ENCODE data around the gene TMEM204. TPM values are rescaled to one million over a fixed set of nuclear protein-coding genes. Genes with fewer than 3 reads are reported as not detected.

Gene TMEM204
- total RNA-seq, 4 donors from 2014 or later: 7.6 to 26.6 (median 18.8) TPM

- 10% methylated on average over 18 of the region's 89 CpGs for WGBS
- TF ChIP-seq EP300 (IDR thresholded peaks at IDR 0.05): peak; percentile 26
- TF ChIP-seq POLR2A (IDR thresholded peaks at IDR 0.05): no peak
- peak within 1 kb of the TSS; percentile 68 for H3K4me3 ChIP-seq
Measured at GRCh38 chr16:1492923-1493745, 40.3 kb upstream of the TMEM204 start, which contains the start of gene TELO2. Gene TELO2, plus strand, starts transcription at chr16:1493360. Its CDS starts 922 bp downstream, at chr16:1494282.

DNA sequence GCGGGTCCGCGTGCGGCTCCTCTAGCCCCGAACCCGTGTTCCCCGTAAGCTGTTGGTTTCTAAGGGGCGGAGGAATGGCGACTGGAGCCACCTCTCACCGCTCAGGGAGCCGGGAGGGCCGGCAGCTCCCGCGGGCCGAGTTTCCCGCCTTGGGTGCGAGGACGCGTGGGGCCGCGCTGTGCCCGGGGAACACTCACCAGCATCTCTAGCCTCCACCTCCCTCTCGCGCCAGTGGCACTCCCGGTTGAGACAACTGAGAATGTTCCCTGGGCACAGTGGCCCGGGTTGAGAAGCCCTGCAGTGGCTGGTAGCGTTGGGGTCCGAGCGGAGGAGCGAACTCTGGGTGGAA, 39.7 kb upstream of the TMEM204 start:
- TF ChIP-seq POLR2A (IDR thresholded peaks at IDR 0.05) (no peak), EP300 (IDR thresholded peaks at IDR 0.05) (no peak), POLR2AphosphoS5 (IDR thresholded peaks at IDR 0.05) (no peak)
- TF ChIP-seq, protein P1, sequence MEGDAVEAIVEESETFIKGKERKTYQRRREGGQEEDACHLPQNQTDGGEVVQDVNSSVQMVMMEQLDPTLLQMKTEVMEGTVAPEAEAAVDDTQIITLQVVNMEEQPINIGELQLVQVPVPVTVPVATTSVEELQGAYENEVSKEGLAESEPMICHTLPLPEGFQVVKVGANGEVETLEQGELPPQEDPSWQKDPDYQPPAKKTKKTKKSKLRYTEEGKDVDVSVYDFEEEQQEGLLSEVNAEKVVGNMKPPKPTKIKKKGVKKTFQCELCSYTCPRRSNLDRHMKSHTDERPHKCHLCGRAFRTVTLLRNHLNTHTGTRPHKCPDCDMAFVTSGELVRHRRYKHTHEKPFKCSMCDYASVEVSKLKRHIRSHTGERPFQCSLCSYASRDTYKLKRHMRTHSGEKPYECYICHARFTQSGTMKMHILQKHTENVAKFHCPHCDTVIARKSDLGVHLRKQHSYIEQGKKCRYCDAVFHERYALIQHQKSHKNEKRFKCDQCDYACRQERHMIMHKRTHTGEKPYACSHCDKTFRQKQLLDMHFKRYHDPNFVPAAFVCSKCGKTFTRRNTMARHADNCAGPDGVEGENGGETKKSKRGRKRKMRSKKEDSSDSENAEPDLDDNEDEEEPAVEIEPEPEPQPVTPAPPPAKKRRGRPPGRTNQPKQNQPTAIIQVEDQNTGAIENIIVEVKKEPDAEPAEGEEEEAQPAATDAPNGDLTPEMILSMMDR (IDR thresholded peaks at IDR 0.05): no peak
- peak overlapping the region; percentile 68 for H3K4me3 ChIP-seq
- peak overlapping the region; percentile 88 for H3K27ac ChIP-seq
- peaks cover 31% of the 10 kb centered on the region for H3K36me3 ChIP-seq
- H3K4me1 ChIP-seq: peaks cover 25% of the 10 kb centered on the region
- 0% methylated on average over 4 of the region's 30 CpGs for WGBS
- peak in 1 of 2 donors; percentile 78 for DNase-seq (ENCODE audit: low spot score in 2 of 2)
- H3K9me3 ChIP-seq: no peaks in the 10 kb centered on the region
- no peaks in the 10 kb centered on the region for H3K27me3 ChIP-seq

More at GRCh38 chr16:1492923-1493745, 40.3 kb upstream of the TMEM204 start, which contains the start of gene TELO2:
- H3K9me3 ChIP-seq: no peaks in the 10 kb centered on the region
- no peaks in the 10 kb centered on the region for H3K27me3 ChIP-seq
- peaks cover 25% of the 10 kb centered on the region for H3K4me1 ChIP-seq
- peak within 1 kb of the TSS; percentile 88 for H3K27ac ChIP-seq
- H3K36me3 ChIP-seq: peaks cover 28% of the 10 kb centered on the region
- DNase-seq (ENCODE audit: low spot score in 2 of 2): peak; percentile 83 to 90

GRCh38 chr16:1494129-1494640, 39.3 kb upstream of the TMEM204 start:
- TF ChIP-seq, protein P1 (IDR thresholded peaks at IDR 0.05): peak; percentile 3 to 37
- TF ChIP-seq POLR2AphosphoS5 (IDR thresholded peaks at IDR 0.05): no peak
- no CpG with 5 or more reads among the region's 25 CpGs for WGBS
- peak overlapping the region; percentile 68 for H3K4me3 ChIP-seq
- H3K9me3 ChIP-seq: no peaks in the 10 kb centered on the region
- H3K27me3 ChIP-seq: no peaks in the 10 kb centered on the region
- H3K27ac ChIP-seq: no peak overlapping the region
- H3K36me3 ChIP-seq: peaks cover 36% of the 10 kb centered on the region
- H3K4me1 ChIP-seq: peaks cover 25% of the 10 kb centered on the region
- DNase-seq (ENCODE audit: low spot score in 2 of 2): peak; percentile 80 to 84

- Histone ChIP-seq H3K36me3 (peaks cover 41% of the 10 kb centered on the region), H3K27me3 (no peaks in the 10 kb centered on the region), H3K9me3 (no peaks in the 10 kb centered on the region), H3K4me3 (peak overlapping the region; percentile 68), H3K4me1 (peaks cover 25% of the 10 kb centered on the region), H3K27ac (no peak overlapping the region)
- WGBS: 67% methylated on average over 9 of the region's 13 CpGs
- DNase-seq (ENCODE audit: low spot score in 2 of 2): peak in 1 of 2 donors; percentile 64
- TF ChIP-seq EP300 (IDR thresholded peaks at IDR 0.05) (no peak), POLR2AphosphoS5 (IDR thresholded peaks at IDR 0.05) (no peak), POLR2A (IDR thresholded peaks at IDR 0.05) (no peak)
- TF ChIP-seq, protein P1 (IDR thresholded peaks at IDR 0.05): no peak
Measured at GRCh38 chr16:1494711-1495110, 38.8 kb upstream of the TMEM204 start.

GRCh38 chr16:1495211-1495888, 38.1 kb upstream of the TMEM204 start:
- no peaks in the 10 kb centered on the region for H3K27me3 ChIP-seq
- no peak overlapping the region for H3K27ac ChIP-seq
- TF ChIP-seq EP300 (IDR thresholded peaks at IDR 0.05) (no peak), POLR2AphosphoS5 (IDR thresholded peaks at IDR 0.05) (no peak), POLR2A (IDR thresholded peaks at IDR 0.05) (no peak)
- TF ChIP-seq, protein P1 (IDR thresholded peaks at IDR 0.05): no peak
- peaks cover 25% of the 10 kb centered on the region for H3K4me1 ChIP-seq
- H3K4me3 ChIP-seq: no peak overlapping the region
- peaks cover 48% of the 10 kb centered on the region for H3K36me3 ChIP-seq
- 91% methylated on average over 13 of the region's 39 CpGs for WGBS
- DNase-seq (ENCODE audit: low spot score in 2 of 2): peak in 1 of 2 donors; percentile 62
- no peaks in the 10 kb centered on the region for H3K9me3 ChIP-seq

Measured in suprapubic skin (tissue), 4 donors.